K562 (cell line): Measurements from ENCODE around the gene BICC1. TPM values are rescaled to one million over a fixed set of nuclear protein-coding genes. Genes with fewer than 3 reads are reported as not detected.

Experiments
- BRD9 ChIP-seq: fragments of 450-650 bp; IDR thresholded peaks from 2 replicates; pipeline ENCODE4 v1.6.1; 2018; ENCODE audit warnings: low read depth; ENCODE audit not compliant: partially characterized antibody
- CHD4 ChIP-seq: fragments of 200-600 bp; sonication (generic); IDR thresholded peaks from 3 replicates; pipeline ENCODE4 v1.6.1; 2012; ENCODE audit warnings: low read depth, mild to moderate bottlenecking, mixed read lengths, low read length, inconsistent platforms; ENCODE audit not compliant: insufficient read depth, insufficient replicate concordance, poor library complexity, severe bottlenecking
- GTF2E2 ChIP-seq: fragments of 200-800 bp; sonication (Bioruptor generic); IDR thresholded peaks from 2 replicates; pipeline ENCODE4 v1.6.1; 2016; ENCODE audit warnings: missing genetic modification characterization, missing compliant biosample characterization
- KDM2B ChIP-seq: fragments of 250-450 bp; sonication (Bioruptor Pico); IDR thresholded peaks from 2 replicates; pipeline ENCODE4 v1.8.0; 2021; ENCODE audit warnings: mild to moderate bottlenecking, moderate library complexity
- SMAD4 ChIP-seq: fragments of 250-450 bp; sonication (Bioruptor Pico); conservative IDR thresholded peaks from 2 replicates; pipeline ENCODE4 v1.8.0; 2021; ENCODE audit warnings: inconsistent platforms, mild to moderate bottlenecking, moderate library complexity
- SPI1 ChIP-seq: IDR thresholded peaks from 2 replicates; pipeline ENCODE4 v1.6.1; 2011; ENCODE audit warnings: low read depth, low read length, control low read depth, borderline replicate concordance
- YBX1 ChIP-seq: fragments of 450-650 bp; IDR thresholded peaks from 2 replicates; pipeline ENCODE4 v1.7.1; 2016; ENCODE audit warnings: mild to moderate bottlenecking
- polyA plus RNA-seq, 8 experiments: library from polyadenylated mRNA; depleted of rRNA in 4 of 8; stranded (reverse) in 5 of 8; unstranded in 3 of 8; fragments of >200 nt; fragmentation: Nextera tagmentation in 2 of 8; fragmentation: Illumina TruSeq in 1 of 8; extraction: Ambion mirVana in 2 of 8; extraction: Trizol in 1 of 8; gene quantifications; 2 replicates each; pipeline versions ENCODE4 v1.2.1 to v1.2.3, GENCODE V29; 2011 to 2014; ENCODE audit warnings: inconsistent platforms in 1 of 8, missing spikeins in 1 of 8
- total RNA-seq, 7 experiments: library from RNA; depleted of rRNA in 6 of 7; stranded (reverse); fragments of >200 nt in 6 of 7; fragmentation: Illumina TruSeq in 2 of 7; extraction: Trizol in 2 of 7; gene quantifications; 2 replicates each; pipeline versions ENCODE4 v1.2.1 to v1.2.3, GENCODE V29; 2011 to 2021; ENCODE audit warnings: low replicate concordance in 1 of 7
- TF ChIP-seq, protein P1 (sequence below): fragments of 450-650 bp; IDR thresholded peaks from 2 replicates; pipeline ENCODE4 v1.6.1; 2016; ENCODE audit warnings: low read depth

BICC1 gene
- total and polyA plus RNA-seq, 9 of the 15 experiments (the other 6 are each of a cell fraction or from before 2014, with no cell fraction given), result not detected

DNA sequence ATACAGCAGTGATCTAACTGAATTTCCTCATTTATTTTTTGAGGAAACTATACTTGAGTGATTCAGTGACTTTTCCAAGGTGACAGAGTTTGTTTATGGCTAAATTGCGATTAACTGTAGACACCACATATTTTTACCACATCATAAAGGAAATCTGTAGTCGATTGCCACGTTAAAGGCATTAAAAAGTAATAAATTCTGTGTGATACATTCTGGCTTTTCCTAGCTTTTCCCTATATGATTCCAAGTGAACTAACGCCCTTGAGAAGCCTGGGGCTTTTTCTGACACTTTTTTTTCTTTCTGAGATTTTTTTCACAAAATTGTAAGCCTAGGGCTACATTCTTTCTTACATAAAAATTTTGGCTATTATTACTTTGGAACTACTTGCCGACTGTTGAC, 266.9 kb downstream of the BICC1 start (continued):
- TF ChIP-seq, protein P1, sequence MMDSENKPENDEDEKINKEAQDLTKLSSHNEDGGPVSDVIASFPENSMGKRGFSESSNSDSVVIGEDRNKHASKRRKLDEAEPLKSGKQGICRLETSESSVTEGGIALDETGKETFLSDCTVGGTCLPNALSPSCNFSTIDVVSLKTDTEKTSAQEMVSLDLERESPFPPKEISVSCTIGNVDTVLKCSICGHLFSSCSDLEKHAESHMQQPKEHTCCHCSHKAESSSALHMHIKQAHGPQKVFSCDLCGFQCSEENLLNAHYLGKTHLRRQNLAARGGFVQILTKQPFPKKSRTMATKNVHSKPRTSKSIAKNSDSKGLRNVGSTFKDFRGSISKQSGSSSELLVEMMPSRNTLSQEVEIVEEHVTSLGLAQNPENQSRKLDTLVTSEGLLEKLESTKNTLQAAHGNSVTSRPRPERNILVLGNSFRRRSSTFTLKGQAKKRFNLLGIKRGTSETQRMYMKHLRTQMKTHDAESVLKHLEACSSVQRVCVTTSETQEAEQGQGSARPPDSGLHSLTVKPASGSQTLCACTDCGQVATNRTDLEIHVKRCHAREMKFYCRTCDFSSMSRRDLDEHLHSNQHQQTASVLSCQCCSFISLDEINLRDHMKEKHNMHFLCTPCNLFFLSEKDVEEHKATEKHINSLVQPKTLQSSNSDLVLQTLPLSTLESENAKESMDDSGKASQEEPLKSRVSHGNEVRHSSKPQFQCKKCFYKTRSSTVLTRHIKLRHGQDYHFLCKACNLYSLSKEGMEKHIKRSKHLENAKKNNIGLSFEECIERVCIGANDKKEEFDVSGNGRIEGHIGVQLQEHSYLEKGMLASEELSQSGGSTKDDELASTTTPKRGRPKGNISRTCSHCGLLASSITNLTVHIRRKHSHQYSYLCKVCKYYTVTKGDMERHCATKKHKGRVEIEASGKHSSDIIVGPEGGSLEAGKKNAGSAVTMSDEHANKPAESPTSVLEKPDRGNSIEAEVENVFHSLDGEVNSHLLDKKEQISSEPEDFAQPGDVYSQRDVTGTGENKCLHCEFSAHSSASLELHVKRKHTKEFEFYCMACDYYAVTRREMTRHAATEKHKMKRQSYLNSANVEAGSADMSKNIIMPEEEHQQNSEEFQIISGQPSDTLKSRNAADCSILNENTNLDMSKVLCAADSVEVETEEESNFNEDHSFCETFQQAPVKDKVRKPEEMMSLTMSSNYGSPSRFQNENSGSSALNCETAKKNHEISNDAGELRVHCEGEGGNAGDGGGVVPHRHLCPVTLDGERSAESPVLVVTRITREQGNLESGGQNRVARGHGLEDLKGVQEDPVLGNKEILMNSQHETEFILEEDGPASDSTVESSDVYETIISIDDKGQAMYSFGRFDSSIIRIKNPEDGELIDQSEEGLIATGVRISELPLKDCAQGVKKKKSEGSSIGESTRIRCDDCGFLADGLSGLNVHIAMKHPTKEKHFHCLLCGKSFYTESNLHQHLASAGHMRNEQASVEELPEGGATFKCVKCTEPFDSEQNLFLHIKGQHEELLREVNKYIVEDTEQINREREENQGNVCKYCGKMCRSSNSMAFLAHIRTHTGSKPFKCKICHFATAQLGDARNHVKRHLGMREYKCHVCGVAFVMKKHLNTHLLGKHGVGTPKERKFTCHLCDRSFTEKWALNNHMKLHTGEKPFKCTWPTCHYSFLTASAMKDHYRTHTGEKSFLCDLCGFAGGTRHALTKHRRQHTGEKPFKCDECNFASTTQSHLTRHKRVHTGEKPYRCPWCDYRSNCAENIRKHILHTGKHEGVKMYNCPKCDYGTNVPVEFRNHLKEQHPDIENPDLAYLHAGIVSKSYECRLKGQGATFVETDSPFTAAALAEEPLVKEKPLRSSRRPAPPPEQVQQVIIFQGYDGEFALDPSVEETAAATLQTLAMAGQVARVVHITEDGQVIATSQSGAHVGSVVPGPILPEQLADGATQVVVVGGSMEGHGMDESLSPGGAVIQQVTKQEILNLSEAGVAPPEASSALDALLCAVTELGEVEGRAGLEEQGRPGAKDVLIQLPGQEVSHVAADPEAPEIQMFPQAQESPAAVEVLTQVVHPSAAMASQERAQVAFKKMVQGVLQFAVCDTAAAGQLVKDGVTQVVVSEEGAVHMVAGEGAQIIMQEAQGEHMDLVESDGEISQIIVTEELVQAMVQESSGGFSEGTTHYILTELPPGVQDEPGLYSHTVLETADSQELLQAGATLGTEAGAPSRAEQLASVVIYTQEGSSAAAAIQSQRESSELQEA, result no peak
- TF ChIP-seq YBX1 (no peak), SPI1 (no peak), KDM2B (CRISPR knock-in tag) (no peak), BRD9 (no peak), CHD4 (no peak), GTF2E2 (tag) (no peak), SMAD4 (CRISPR knock-in tag) (no peak)
